Erythroblast (primary cell): ENCODE measurements around the gene LIM2.

Experiments
- GATA1 ChIP-seq: IDR thresholded peaks from 2 replicates; pipeline ENCODE4 v1.6.1; 2011; ENCODE audit warnings: low read depth, mild to moderate bottlenecking, control low read depth, low read length, moderate library complexity
- POLR2A ChIP-seq: IDR thresholded peaks from 2 replicates; pipeline ENCODE4 v1.6.1; 2011; ENCODE audit warnings: mild to moderate bottlenecking, low read length

DNA sequence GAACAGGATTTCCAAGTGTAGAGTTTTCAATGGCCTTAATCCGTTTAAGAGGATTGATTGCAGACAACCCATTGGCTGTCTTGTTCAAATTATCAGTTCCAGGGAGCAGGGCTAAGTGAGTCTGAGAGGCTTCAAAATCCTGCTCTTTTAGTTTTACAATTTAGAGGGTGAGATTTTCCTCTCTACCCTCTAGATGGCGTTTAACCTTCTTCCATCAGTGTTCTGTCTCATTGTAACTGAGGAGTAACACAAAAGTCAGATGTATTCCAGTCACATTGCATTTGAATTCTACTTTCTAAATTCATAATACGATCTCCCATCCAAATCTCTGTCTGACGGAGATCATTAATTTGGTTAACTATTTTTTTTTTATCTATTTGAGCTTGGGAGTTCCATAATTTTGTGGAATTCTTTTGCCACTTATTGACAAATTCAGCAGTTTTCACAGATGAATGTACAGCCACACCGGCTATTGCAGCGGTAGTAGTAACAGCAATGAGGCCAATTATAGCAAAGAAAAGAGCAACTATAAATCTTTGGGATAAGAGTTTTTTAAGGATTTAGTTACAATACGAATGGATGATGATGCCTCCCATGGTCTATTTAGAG, 10.4 kb upstream of the LIM2 start:
- TF ChIP-seq POLR2A = no peak
- no peak for TF ChIP-seq GATA1
